Upper lobe of right lung (tissue), 1 donor: ENCODE results near the gene PPP1R12A. TPM values are rescaled to one million over a fixed set of nuclear protein-coding genes. Genes with fewer than 3 reads are reported as not detected.

ENCODE experiments used
- ATAC-seq: fragments of 200-7000 bp; cut with Tn5 transposase; one replicate; pipeline ENCODE4 v1.9.1; 2020; ENCODE audit warnings: mild to moderate bottlenecking, moderate library complexity
- DNase-seq: peaks from one replicate; pipeline ENCODE4 v3.0.0-alpha.2; 2020
- H3K27ac ChIP-seq: fragments of 200-600 bp; one replicate; pipeline ENCODE4 v1.8.0; 2022
- H3K27me3 ChIP-seq: fragments of 200-600 bp; one replicate; pipeline ENCODE4 v1.8.0; 2022; ENCODE audit warnings: mild to moderate bottlenecking
- H3K36me3 ChIP-seq: fragments of 200-600 bp; one replicate; pipeline ENCODE4 v1.8.0; 2022
- H3K4me1 ChIP-seq: fragments of 200-600 bp; one replicate; pipeline ENCODE4 v1.8.0; 2022
- H3K4me3 ChIP-seq: fragments of 200-600 bp; one replicate; pipeline ENCODE4 v1.8.0; 2022; ENCODE audit warnings: mild to moderate bottlenecking
- H3K9me3 ChIP-seq: fragments of 200-600 bp; one replicate; pipeline ENCODE4 v1.8.0; 2022
- intact Hi-C: fragments of 100-400 bp; cut with DNase I; formaldehyde crosslinking; loops from one replicate; pipeline ENCODE4 v1.11.0; 2022
- total RNA-seq: library from RNA; stranded (reverse); fragmentation: NEBNext Ultra II Directional; extraction: Animal tissue kit (Norgen Biotek cat#: 25700); gene quantifications from one replicate; pipeline ENCODE4 v1.2.1, GENCODE V29; 2021
- TF ChIP-seq, protein P1 (sequence below): fragments of 200-600 bp; IDR thresholded peaks from one replicate; pipeline ENCODE4 v1.8.0; 2022; ENCODE audit warnings: antibody characterized with exemption
- donor health status: DM: no; HTN: yes; CAD: no; lungs with severe emphysema.

Gene PPP1R12A
- total RNA-seq, 1 donor from 2014 or later, result 80.4 TPM

- DNase-seq (no peak), ATAC-seq (no peak)
- H3K9me3 ChIP-seq, result no peaks in the 10 kb centered on the region
- H3K36me3 ChIP-seq, result peaks cover 6% of the 10 kb centered on the region
- no peak overlapping the region for H3K4me3 ChIP-seq
- no peak overlapping the region for H3K27ac ChIP-seq
- peaks cover 6% of the 10 kb centered on the region for H3K4me1 ChIP-seq
- intact Hi-C loops, result no loop called here
- TF ChIP-seq, protein P1, sequence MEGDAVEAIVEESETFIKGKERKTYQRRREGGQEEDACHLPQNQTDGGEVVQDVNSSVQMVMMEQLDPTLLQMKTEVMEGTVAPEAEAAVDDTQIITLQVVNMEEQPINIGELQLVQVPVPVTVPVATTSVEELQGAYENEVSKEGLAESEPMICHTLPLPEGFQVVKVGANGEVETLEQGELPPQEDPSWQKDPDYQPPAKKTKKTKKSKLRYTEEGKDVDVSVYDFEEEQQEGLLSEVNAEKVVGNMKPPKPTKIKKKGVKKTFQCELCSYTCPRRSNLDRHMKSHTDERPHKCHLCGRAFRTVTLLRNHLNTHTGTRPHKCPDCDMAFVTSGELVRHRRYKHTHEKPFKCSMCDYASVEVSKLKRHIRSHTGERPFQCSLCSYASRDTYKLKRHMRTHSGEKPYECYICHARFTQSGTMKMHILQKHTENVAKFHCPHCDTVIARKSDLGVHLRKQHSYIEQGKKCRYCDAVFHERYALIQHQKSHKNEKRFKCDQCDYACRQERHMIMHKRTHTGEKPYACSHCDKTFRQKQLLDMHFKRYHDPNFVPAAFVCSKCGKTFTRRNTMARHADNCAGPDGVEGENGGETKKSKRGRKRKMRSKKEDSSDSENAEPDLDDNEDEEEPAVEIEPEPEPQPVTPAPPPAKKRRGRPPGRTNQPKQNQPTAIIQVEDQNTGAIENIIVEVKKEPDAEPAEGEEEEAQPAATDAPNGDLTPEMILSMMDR, result no peak
- H3K27me3 ChIP-seq, result no peaks in the 10 kb centered on the region
Observed at GRCh38 chr12:79835377-79835843, 99.5 kb downstream of the PPP1R12A start.

- no peak for ATAC-seq
Observed at GRCh38 chr12:79834712-79835376, 100.1 kb downstream of the PPP1R12A start.

GRCh38 chr12:79830440-79830839 lies 104.5 kb downstream of the PPP1R12A start:
- intact Hi-C loops, result no loop called here
- peaks cover 5% of the 10 kb centered on the region for H3K4me1 ChIP-seq
- ATAC-seq, result no peak
- H3K9me3 ChIP-seq, result no peaks in the 10 kb centered on the region
- H3K36me3 ChIP-seq, result peaks cover 16% of the 10 kb centered on the region
- H3K4me3 ChIP-seq, result no peak overlapping the region
- TF ChIP-seq, protein P1, result no peak
- no peaks in the 10 kb centered on the region for H3K27me3 ChIP-seq
- no peak for DNase-seq
- H3K27ac ChIP-seq, result no peak overlapping the region

More at GRCh38 chr12:79834712-79835376, 100.1 kb downstream of the PPP1R12A start:
- Histone ChIP-seq H3K4me1 (peaks cover 6% of the 10 kb centered on the region), H3K36me3 (peaks cover 12% of the 10 kb centered on the region), H3K4me3 (no peak overlapping the region), H3K9me3 (no peaks in the 10 kb centered on the region), H3K27ac (no peak overlapping the region), H3K27me3 (no peaks in the 10 kb centered on the region)
- TF ChIP-seq, protein P1, result no peak
- intact Hi-C loops, result no loop called here
- no peak for DNase-seq

GRCh38 chr12:79828924-79829323 lies 106.0 kb downstream of the PPP1R12A start:
- H3K36me3 ChIP-seq, result peaks cover 16% of the 10 kb centered on the region
- no peaks in the 10 kb centered on the region for H3K4me1 ChIP-seq
- TF ChIP-seq, protein P1, result no peak
- no peak for DNase-seq
- H3K4me3 ChIP-seq, result no peak overlapping the region
- ATAC-seq, result no peak
- H3K9me3 ChIP-seq, result no peaks in the 10 kb centered on the region
- H3K27me3 ChIP-seq, result no peaks in the 10 kb centered on the region
- intact Hi-C loops, result no loop called here
- no peak overlapping the region for H3K27ac ChIP-seq

DNA sequence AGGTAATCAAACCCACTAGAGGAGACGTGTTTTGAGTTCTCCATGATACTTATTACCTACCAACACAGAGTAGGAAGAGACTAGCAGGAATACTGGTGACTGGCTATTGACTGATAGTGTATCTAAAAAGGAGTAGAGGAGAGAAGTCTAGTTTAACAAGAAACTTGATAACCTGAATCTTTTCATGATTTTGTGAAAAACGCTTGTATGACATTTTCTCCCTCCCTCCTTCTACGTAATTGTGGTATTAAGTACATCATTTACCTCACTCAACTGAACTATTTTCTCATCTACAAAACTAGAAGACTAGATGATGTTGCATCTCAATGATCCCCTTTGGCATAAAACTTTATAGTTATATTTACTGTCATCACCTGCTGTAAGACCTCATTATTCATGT lies 107.4 kb downstream of the PPP1R12A start:
- no peaks in the 10 kb centered on the region for H3K9me3 ChIP-seq
- no peaks in the 10 kb centered on the region for H3K4me1 ChIP-seq
- no peak for ATAC-seq
- no peaks in the 10 kb centered on the region for H3K27me3 ChIP-seq
- H3K27ac ChIP-seq, result no peak overlapping the region
- TF ChIP-seq, protein P1, result no peak
- DNase-seq, result no peak
- intact Hi-C loops, result no loop called here
- H3K4me3 ChIP-seq, result no peak overlapping the region
- peaks cover 16% of the 10 kb centered on the region for H3K36me3 ChIP-seq
